GM11168 (cell line): ENCODE measurements around the gene GPM6B.

Experiments
- in situ Hi-C: fragments of 300-500 bp; cut with MboI; formaldehyde crosslinking; loops from one replicate; pipeline ENCODE4 v1.12.0; 2022; ENCODE audit warnings: low sequenced_read_pairs; ENCODE audit not compliant: unreplicated experiment

GPM6B gene

DNA sequence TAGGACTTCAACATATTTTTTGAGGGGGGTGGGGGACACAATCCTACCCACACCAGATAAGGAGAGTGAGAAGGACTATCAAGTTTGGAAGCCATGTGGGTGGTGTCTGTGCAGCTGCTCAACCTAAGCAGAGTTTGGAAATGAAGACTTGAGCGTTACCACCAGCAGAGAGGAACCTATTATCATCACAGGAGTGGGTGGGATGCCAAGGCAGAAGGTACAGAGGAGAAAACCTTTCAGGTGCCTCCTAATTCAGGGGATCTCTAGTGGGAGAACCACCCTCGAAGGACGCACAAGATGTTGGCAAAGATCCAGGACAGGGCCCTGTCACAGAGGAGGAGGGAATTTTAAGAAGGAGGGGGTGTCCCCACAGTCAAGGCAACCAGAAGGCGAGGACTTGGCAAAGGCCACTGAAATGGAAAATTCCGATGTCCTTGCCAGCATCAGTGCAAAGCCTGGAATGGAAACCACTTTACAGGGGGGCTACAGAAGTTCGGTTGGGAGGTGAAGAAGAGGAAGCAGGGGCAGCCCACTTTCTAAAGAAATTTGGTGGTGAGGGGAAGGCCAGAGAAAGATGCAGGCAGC is 8.4 kb upstream of the GPM6B start:
- in situ Hi-C loops = no loop called here

DNA sequence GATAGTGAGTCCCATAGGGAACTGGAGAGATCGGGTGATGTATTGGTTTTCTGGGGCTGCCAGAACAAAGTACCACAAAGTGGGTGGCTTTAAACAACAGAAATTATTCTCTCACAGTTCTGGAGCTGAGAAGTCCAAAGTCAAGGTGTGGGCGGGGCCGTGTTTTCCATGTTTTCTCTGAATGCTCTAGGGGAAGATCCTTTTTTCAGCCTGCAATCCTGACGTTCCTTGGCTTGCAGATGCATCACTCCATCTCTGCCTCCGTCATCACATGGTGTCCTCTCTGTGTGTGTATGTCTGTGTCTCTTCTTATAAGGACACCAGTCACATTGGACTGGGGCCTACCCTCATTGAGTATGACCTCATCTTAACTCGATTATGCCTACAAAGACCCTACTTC is 7.9 kb upstream of the GPM6B start:
- in situ Hi-C loops = no loop called here

DNA sequence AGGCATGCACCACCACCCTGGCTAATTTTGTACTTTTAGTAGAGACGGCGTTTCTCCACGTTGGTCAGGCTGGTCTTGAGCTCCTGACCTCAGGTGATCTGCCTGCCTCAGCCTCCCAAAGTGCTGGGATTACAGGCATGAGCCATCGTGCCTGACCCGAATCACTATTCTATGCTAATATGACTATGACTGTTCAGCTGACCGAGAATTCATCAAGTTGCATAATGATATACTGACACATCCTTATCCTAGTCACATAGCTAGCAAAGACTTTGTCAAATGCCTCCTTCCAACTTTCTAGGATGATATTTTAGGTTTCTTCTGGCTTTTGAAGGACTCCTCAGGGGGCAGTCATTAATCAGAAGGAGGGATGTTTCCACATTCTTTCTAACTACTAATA is 4.8 kb upstream of the GPM6B start:
- in situ Hi-C loops = no loop called here

DNA sequence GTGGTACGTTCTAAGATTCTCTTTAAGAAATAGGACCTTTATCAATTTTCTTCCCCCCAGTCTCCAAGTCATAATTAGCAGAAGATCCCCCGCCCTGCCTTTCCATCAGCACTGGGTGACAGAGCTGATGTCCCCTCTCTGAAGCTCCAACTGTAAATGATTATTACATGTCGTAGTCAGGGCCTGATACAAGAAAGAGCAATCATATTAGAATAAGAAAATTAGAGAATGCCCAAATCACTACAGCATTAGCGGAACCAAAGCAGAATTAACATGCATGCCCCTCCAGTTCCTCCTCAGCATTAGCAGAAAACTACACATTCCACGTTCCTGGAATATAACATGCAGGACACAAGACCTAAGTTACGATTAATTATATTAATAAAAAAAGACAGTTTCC is 717 bp downstream of the GPM6B start:
- in situ Hi-C loops = no loop called here

DNA sequence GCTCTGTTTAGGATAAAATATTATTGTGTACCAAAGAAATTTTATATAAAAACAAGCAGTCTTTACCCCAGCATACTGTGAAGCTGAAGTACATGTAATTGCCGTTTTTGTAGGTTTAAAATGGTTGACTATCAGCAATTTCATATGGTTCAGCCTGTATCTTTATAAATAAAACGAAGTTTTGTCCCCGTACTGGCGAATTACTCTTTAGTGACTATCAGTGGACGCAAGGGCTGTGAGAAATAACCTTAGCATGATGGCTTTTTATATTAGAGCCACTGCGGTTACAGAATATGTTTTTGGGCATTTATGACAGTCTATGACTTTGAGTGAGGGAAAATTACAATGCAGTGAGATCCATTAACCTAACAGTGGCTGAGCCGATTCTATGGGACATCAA is 1.2 kb downstream of the GPM6B start:
- in situ Hi-C loops = no loop called here

DNA sequence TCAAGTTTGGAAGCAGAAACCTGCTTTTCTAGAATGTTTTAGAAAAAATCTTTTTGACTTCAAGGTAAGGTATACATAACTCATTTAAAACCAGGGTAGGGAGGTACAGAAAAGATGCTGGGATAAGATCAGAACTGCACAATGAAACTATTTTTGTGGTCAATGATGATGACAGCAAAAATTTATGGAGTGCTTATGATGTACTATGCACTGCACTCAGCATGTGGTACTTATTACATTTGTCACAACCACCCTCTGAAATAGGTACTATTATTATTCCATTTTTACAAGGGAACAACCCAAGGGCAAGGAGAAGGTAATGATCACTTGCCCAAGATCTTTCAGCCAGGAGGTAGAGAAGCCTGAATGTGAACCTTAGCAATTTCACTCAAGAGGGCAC is 8.0 kb downstream of the GPM6B start:
- in situ Hi-C loops = no loop called here

DNA sequence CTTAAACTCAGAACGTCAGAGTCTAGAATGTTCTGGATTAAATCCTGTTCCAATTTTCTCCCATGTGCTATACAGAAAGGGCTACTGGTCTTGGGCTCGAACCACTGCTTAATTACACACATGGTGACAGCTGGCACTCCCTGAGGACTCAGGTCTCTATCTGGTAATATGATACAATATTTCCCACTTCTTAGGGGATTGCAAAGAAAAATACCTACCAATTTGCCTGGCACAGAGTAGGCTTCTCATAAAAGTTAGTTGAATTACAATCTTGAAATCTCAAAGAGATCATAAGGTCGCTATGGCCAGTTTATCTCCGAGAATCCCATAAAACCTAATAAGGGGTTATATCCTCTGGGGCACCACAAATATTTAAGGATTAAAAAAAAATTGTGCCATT is 8.6 kb downstream of the GPM6B start:
- in situ Hi-C loops = no loop called here

DNA sequence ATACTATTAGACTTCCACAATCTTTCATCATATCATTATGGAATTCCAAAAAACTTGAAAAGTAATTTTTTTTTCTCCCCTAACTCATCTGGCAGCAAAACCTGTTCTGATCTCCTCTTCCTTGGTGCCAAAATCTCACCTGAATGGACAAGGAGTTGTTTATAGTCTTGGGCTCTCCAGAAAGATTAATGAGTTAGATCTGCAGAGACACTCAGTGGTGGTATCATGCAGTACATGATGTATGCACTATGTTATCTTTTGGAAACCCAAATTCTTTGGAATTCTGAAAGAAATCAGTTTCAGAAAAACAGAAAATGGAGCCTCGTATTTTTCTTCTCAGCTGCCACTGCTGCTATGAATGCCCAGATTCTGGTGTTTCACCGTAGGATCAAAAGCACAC is 11.7 kb downstream of the GPM6B start:
- in situ Hi-C loops = no loop called here

DNA sequence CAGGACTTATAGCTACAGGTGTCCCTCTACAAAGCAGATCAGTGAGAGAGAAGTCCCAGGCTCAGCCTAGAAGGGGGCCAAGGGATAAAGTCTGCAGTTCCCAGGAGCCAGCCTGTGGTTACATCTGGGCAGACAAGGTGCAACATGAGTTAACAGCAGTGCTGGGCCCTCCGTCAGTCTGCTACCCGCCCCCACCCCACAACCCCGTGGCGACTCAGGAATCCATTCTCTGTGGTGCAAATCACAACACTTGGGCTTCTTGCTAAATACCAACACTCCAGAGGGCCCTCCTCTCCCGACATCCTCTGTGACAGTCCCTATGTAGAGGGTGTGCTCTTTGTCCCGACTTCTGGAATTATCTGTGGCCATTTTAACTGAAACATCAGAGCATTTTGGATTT is 13.8 kb downstream of the GPM6B start:
- in situ Hi-C loops = no loop called here

DNA sequence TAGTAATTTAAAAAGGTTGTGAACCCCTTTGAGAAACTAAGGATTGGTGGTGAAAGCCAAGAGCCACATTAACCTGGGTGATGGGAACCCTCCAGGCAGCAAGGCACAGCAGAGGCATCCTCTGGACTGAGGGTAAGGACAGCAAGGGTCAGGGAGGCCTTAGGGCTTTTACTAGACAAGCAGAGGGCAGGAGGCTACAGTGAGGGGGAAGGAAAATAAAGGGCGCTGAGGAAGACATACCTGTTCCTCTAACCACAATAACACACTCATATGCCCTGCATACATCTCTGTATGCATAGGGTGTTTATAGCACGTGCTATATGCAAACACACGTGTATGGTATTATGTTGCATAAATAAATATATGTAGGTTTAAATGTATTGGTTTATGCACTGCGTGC is 18.7 kb downstream of the GPM6B start:
- in situ Hi-C loops = no loop called here

DNA sequence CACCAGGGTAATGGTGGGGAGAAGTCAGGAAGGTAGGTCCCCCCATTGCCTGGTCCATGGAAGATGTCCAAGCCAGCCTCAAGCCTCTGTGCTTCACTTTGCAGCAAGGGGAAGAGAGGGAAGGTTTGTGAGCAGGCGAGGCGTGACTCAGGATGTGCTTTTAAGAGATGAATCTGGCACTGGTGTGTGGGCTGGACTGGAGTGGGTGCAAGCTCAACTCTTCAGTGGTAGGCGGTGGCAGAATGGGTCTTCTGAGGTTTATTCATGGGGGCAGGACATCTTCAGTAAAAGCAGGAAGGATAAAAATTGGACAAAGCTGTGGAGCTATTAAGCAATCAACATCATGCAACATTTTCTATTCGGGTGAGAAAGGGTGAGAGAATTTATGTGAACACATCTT is 19.4 kb downstream of the GPM6B start:
- in situ Hi-C loops = no loop called here

DNA sequence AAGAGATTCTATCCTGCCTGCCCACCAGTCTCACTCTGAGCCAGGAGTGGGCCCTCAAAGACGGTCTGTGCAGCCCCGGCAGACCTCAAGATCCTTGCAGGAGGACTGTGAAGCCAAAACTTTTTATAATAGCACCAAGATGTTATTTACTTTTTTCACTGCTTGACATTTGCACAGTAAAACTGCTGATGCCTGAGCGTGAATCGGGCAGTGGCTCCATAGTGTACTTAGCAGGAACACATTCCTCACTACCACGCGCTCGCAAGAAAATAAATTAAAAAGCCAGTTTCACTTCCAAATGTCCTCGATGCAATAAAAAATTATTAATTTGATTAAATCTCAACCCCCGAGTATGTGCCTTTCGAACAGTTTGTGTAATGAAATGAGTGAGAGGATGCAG is 22.5 kb downstream of the GPM6B start:
- in situ Hi-C loops = no loop called here

DNA sequence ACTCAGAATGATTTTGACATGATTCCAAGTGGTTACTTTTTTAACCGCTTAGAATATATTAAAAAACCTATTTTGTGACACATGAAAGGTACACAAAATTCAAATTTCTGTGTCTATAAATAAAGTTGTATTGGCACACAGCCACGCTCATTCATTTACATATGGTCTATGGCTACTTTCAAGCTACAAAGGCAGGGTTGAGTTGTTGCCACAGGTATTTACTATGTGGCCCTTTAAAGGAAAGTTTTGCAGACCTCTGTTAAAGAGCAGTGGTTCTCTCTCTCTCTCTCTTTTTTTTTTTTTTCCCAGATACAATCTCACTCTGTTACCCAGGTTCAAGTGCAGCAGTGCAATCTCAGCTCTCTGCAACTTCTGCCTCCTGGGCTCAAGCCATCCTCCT is 23.0 kb downstream of the GPM6B start:
- in situ Hi-C loops = no loop called here

DNA sequence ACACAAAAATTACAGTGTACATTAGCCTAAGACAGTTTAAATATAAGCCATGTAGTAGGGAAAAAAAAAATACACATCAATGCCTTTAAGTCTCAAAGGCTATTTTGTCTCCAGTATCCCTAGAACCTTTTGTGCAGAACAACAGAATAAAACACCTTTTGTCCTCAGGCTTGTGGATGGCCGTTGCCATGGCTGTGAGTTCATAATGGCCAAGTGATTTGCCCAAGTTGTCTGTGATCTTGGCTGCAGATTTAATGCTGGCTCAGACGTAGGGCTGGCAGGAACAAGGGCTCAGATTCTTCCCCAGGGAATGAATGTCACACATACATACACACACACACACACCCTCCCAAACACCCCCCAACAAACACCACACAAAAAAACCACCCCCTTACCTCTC is 25.3 kb downstream of the GPM6B start:
- in situ Hi-C loops = no loop called here

DNA sequence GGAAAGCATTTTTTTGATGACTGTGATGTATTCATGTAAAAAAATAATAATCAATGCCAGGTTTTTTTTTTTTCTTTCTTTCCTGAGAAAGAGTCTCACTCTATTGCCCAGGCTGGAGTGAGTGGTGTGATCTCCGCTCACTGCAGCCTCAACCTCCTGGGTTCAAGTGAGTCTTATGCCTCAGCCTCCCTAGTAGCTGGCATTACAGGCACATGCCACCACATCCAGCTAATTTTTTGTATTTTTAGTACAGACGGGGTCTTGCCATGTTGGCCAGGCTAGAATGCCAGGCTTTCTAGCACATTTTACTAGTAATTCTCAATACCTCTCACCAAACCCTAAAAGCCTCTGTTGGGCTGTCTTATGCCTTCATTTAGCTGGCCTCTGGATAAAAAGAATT is 25.7 kb downstream of the GPM6B start:
- in situ Hi-C loops = no loop called here

DNA sequence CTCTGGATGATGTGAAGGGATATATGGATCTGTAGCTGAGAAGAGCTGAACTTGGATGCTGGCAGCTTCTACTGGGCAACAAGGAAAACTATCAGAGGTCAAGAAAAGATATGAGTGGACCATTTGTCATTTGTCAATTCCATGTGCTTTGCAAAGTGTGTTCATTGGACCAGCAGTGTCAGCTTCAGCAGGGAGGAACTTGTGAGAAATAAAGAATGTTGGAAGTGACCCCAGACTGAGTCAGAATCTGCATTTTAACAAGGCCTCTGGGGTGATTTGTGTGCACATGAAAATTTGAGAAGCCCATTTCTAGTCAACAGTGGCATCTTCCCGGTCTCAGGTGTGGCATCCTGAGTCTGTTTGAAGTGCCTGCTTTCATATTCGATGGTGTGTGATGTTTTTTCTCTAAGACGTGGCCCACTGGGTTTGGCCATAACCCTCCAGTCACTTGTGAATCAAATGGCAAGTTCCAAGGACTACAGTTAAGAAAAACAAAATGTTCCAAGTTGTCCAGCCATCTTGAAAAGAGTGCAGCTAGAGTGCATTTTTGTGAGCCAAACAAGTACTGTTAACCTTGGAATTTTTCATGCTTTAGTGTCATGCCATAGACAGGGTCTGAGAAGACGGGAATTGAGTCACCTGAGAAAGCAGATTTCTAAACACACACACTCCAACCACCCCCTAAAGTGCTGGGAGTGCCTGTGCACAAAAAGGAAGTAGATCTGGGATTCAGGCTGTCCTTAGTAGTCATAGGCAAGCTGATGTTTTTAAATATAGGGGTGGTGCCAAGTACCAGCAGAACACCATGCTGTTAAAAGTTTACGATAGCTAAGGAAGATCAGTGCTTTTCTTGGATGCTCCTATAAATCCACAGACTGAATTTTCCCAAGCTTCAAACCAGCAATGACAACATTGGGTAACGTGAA is 26.4 kb downstream of the GPM6B start:
- in situ Hi-C loops = no loop called here

DNA sequence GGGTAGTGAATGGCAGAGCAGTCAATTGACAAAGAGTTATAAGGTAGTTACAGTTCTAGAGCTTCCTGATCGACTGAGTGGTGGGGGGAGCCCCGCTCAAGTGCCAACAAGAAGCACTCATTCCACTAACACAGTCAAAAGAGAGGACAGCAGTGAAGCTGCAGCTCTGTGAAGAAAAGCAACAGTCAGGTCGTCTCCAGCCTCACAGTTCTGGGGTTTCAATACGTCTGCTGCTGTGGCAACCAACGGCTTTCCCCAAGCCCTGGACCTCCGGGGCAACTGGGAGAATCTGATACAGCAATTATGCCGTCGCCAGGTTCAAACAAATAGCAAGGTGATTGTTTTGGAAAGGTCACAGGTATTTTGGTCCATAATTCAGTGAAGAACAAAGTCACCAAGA is 30.8 kb downstream of the GPM6B start:
- in situ Hi-C loops = no loop called here

DNA sequence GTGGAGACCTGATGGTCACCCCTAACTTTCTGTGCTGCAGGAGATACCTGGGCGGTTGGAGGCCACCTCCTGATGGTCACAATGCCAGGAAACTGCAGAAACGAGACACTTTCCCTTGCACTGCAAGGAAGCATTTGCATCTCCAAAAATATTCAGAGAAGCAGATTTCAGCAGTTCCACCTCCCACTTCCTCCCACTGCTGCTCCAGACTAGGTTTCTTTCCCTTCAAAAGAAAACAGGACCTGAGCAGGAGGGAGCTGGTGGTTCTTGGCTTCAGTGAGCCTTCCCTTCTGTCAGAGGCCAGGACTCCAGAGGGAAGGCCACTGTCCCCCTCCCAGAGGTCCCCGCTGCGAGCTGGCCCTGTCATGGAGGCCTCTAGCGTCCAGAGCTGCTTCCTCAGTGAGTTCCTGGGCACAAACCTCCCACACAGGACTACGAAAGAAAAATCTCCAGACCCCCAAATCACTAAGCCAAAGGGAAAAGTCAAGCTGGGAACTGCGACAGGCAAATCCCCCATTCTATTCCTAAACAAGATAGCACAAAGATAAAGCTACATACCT is 35.9 kb downstream of the GPM6B start:
- in situ Hi-C loops = no loop called here

DNA sequence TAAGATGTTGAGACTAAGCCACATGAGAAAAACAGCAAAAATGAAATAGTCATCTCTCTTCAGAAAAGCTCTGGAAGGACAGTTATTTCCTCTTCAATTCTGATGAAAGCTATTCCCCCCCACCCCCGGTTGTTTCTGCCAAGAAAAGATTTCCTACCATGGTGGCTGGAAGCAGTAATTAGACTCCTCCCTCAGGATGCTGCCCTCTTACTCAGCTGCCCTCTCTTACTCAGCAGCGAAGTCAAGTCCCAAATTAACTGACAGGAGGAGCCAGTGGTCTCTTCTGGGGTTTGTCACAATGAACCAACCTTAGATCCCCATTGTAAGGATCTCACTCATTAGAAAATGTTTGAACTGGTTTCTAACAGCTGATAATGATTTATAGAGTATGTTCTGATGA is 38.0 kb downstream of the GPM6B start:
- in situ Hi-C loops = no loop called here

DNA sequence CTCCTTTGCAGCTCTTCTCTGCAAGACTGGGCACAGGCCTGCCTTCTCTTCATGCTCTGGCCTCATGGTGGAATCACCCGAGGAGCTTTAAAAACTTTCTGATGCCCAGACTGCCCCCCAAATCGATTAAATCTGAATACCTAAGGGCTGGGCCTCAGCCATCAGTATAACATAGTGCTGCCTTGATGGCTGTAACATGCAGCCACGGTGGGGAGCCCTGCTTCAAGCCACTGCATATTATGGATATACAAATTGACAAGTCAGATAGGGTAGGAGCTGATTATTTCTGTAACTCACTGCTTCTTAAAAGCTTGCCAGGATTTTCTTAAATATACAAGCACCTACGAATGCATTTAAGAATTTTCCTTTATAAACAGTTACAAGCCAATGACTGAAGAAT is 40.5 kb downstream of the GPM6B start:
- in situ Hi-C loops = no loop called here

DNA sequence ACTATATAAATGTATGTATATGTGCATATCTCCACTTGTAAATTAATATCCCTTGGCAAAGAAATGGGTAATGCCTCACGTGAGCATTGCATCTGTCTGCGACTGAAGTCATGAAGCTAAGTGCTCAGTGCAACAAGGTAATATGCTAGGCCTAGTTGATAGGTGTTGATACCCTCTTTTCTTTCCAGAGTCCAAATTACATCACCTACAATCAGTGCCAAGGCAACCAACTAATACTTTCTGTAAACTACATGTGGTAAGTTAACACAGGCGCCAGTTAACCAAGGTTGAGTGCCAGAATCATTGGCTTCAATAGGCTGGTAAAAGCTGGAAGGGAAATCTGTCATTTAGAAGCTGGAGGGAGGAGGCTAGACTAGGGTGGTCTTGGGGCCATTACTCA is 41.1 kb downstream of the GPM6B start:
- in situ Hi-C loops = no loop called here

DNA sequence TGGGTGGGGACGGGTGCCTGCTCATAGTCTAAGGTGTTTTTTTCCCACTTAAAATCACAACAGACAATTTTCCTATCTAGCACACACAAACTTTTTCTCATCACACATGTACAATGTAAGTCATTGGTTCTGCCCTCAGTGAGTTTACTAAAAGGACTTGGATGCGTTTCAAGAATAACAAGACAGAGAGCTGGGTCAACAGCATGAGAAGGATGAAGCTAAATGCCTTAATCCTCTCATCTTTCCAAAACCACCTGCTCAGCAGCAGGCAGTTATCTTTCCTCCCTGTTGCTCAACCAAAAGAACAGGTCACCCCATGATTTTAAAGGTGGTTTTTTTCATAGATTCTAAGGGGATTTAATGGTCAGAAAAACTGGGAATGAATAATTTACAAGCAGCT is 42.2 kb downstream of the GPM6B start:
- in situ Hi-C loops = no loop called here
